Measurements from ENCODE around the gene IGF2BP2. TPM values are rescaled to one million over a fixed set of nuclear protein-coding genes. Genes with fewer than 3 reads are reported as not detected.

Gene IGF2BP2
- total RNA-seq, 1 donor from 2014 or later, result 60.9 TPM

- DNase-seq (ENCODE audit: low spot score), result no peak
Measured at GRCh38 chr3:185767002-185767688, 57.7 kb downstream of the IGF2BP2 start.

GRCh38 chr3:185766329-185767001 is 58.4 kb downstream of the IGF2BP2 start:
- DNase-seq (ENCODE audit: low spot score), result no peak

- DNase-seq (ENCODE audit: low spot score), result peak; percentile 34
Measured at GRCh38 chr3:185764980-185765370, 59.9 kb downstream of the IGF2BP2 start.

GRCh38 chr3:185764163-185764979 is 60.5 kb downstream of the IGF2BP2 start:
- DNase-seq (ENCODE audit: low spot score), result no peak

- DNase-seq (ENCODE audit: low spot score), result peak; percentile 61
Measured at GRCh38 chr3:185763347-185764005, 61.4 kb downstream of the IGF2BP2 start.

GRCh38 chr3:185760550-185760949 is 64.3 kb downstream of the IGF2BP2 start:
- DNase-seq (ENCODE audit: low spot score), result peak; percentile 51

GRCh38 chr3:185760088-185760487 is 64.8 kb downstream of the IGF2BP2 start:
- no peak for DNase-seq (ENCODE audit: low spot score)

- peak; percentile 30 for DNase-seq (ENCODE audit: low spot score)
Measured at GRCh38 chr3:185759512-185759911, 65.3 kb downstream of the IGF2BP2 start.

GRCh38 chr3:185758912-185759311 is 65.9 kb downstream of the IGF2BP2 start:
- DNase-seq (ENCODE audit: low spot score), result no peak

- no peak for DNase-seq (ENCODE audit: low spot score)
Measured at GRCh38 chr3:185757176-185757575, 67.7 kb downstream of the IGF2BP2 start.

- DNase-seq (ENCODE audit: low spot score), result no peak
Measured at GRCh38 chr3:185756477-185756876, 68.4 kb downstream of the IGF2BP2 start.

- DNase-seq (ENCODE audit: low spot score), result no peak
Measured at GRCh38 chr3:185754920-185755319, 69.9 kb downstream of the IGF2BP2 start.

- DNase-seq (ENCODE audit: low spot score), result no peak
Measured at GRCh38 chr3:185753354-185753753, 71.5 kb downstream of the IGF2BP2 start.

- no peak for DNase-seq (ENCODE audit: low spot score)
Measured at GRCh38 chr3:185750702-185751101, 74.1 kb downstream of the IGF2BP2 start.

GRCh38 chr3:185750015-185750414 is 74.8 kb downstream of the IGF2BP2 start:
- no peak for DNase-seq (ENCODE audit: low spot score)

- DNase-seq (ENCODE audit: low spot score), result no peak
Measured at GRCh38 chr3:185746470-185746869, 78.4 kb downstream of the IGF2BP2 start.

GRCh38 chr3:185744997-185745843 is 79.6 kb downstream of the IGF2BP2 start:
- peak; percentile 33 for DNase-seq (ENCODE audit: low spot score)

- DNase-seq (ENCODE audit: low spot score), result no peak
Measured at GRCh38 chr3:185741586-185741985, 83.3 kb downstream of the IGF2BP2 start.

GRCh38 chr3:185740133-185740532 is 84.7 kb downstream of the IGF2BP2 start:
- DNase-seq (ENCODE audit: low spot score), result no peak

GRCh38 chr3:185739264-185739701 is 85.6 kb downstream of the IGF2BP2 start:
- no peak for DNase-seq (ENCODE audit: low spot score)
